K562 (cell line): ENCODE measurements around the gene TEP1. TPM values are rescaled to one million over a fixed set of nuclear protein-coding genes. Genes with fewer than 3 reads are reported as not detected.

Experiments
- ARID1B ChIP-seq: fragments of 450-650 bp; IDR thresholded peaks from 2 replicates; pipeline ENCODE4 v1.6.1; 2016; ENCODE audit warnings: antibody characterized with exemption, mild to moderate bottlenecking, inconsistent platforms
- E2F8 ChIP-seq: fragments of 450-650 bp; IDR thresholded peaks from 2 replicates; pipeline ENCODE4 v1.7.1; 2018; ENCODE audit warnings: mild to moderate bottlenecking, low read depth; ENCODE audit not compliant: partially characterized antibody
- E4F1 ChIP-seq: fragments of 250-450 bp; sonication (Bioruptor Pico); IDR thresholded peaks from 2 replicates; pipeline ENCODE4 v1.5.0; 2021; ENCODE audit warnings: mild to moderate bottlenecking, borderline replicate concordance
- RERE ChIP-seq: sonication (generic); formaldehyde crosslinking; IDR thresholded peaks from 2 replicates; pipeline ENCODE4 v1.8.0; 2023; ENCODE audit warnings: missing genetic modification reagents, mild to moderate bottlenecking, borderline replicate concordance
- ZBTB5 ChIP-seq: fragments of 450-650 bp; IDR thresholded peaks from 2 replicates; pipeline ENCODE4 v1.6.1; 2017; ENCODE audit warnings: antibody characterized with exemption
- ZFP30 ChIP-seq: fragments of 250-450 bp; sonication (Bioruptor Pico); IDR thresholded peaks from 2 replicates; pipeline ENCODE4 v1.8.0; 2022; ENCODE audit warnings: moderate library complexity, mild to moderate bottlenecking, inconsistent platforms, borderline replicate concordance
- polyA plus RNA-seq, 8 experiments: library from polyadenylated mRNA; depleted of rRNA in 4 of 8; stranded (reverse) in 5 of 8; unstranded in 3 of 8; fragments of >200 nt; fragmentation: Nextera tagmentation in 2 of 8; fragmentation: Illumina TruSeq in 1 of 8; extraction: Ambion mirVana in 2 of 8; extraction: Trizol in 1 of 8; gene quantifications; 2 replicates each; pipeline versions ENCODE4 v1.2.1 to v1.2.3, GENCODE V29; 2011 to 2014; ENCODE audit warnings: inconsistent platforms in 1 of 8, missing spikeins in 1 of 8
- total RNA-seq, 7 experiments: library from RNA; depleted of rRNA in 6 of 7; stranded (reverse); fragments of >200 nt in 6 of 7; fragmentation: Illumina TruSeq in 2 of 7; extraction: Trizol in 2 of 7; gene quantifications; 2 replicates each; pipeline versions ENCODE4 v1.2.1 to v1.2.3, GENCODE V29; 2011 to 2021; ENCODE audit warnings: low replicate concordance in 1 of 7

TEP1 gene
- total and polyA plus RNA-seq, 9 of the 15 experiments (the other 6 are each of a cell fraction or from before 2014, with no cell fraction given) = 1.0 to 12.2 (median 7.1) TPM

DNA sequence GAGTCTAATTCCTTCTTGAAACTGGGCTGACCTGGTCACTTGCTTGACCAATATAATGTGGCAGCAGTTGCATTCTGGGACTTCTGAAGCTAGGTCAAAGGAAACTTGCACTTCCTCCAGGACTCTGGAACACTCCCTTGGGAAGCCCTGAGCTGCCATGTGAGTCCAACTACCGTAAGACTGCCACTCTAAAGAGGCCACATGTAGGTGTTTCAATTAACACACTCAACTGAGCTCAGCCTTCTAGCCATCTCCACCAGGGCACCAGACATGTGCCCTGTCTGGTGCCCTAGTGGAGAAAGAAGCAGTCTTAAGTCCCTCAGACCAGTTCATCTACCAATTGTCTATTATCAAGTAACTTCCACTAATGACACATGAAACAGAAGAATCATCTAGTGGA, 6.1 kb upstream of the TEP1 start (continued):
- TF ChIP-seq ZBTB5 = no peak
- TF ChIP-seq ZFP30 (CRISPR knock-in tag) = no peak
- TF ChIP-seq E2F8 = no peak
- no peak for TF ChIP-seq RERE (CRISPR knock-in tag)
- no peak for TF ChIP-seq ARID1B
- TF ChIP-seq E4F1 (CRISPR knock-in tag) = no peak
